Colonic mucosa (tissue), 4 donors: Measurements from ENCODE around the gene PPP2R3B. TPM values are rescaled to one million over a fixed set of nuclear protein-coding genes. Genes with fewer than 3 reads are reported as not detected.

Experiments used
- DNase-seq: peaks from one replicate; pipeline ENCODE4 v3.0.0-alpha.2; 2020
- H3K27ac ChIP-seq: fragments of 200-600 bp; one replicate; pipeline ENCODE4 v1.8.0; 2021
- H3K27me3 ChIP-seq: fragments of 200-600 bp; one replicate; pipeline ENCODE4 v1.8.0; 2021
- H3K36me3 ChIP-seq: fragments of 200-600 bp; one replicate; pipeline ENCODE4 v1.8.0; 2021
- H3K4me1 ChIP-seq: fragments of 200-600 bp; one replicate; pipeline ENCODE4 v1.8.0; 2021; ENCODE audit warnings: mild to moderate bottlenecking
- H3K4me3 ChIP-seq: fragments of 200-600 bp; one replicate; pipeline ENCODE4 v1.8.0; 2021
- H3K9ac ChIP-seq, 2 donors: one replicate each; pipeline ENCODE4 v1.7.0; 2013; ENCODE audit warnings: control low read depth in 2 of 2, low read depth in 2 of 2, low read length in 2 of 2
- H3K9me3 ChIP-seq: fragments of 200-600 bp; one replicate; pipeline ENCODE4 v1.8.0; 2021
- CTCF ChIP-seq: fragments of 200-600 bp; IDR thresholded peaks from one replicate; pipeline ENCODE4 v1.8.0; 2022; ENCODE audit warnings: antibody characterized with exemption, mild to moderate bottlenecking
- intact Hi-C: fragments of 100-400 bp; cut with DNase I; formaldehyde crosslinking; loops from one replicate; pipeline ENCODE4 v1.14.1; 2022
- total RNA-seq, 2 donors: library from RNA; stranded (reverse); fragmentation: NEBNext Ultra II Directional in 1 of 2; extraction: Animal tissue kit (Norgen Biotek cat#: 25700) in 1 of 2; gene quantifications; one replicate each; pipeline ENCODE4 v1.2.1, GENCODE V29; 2021
- donor health status: healthy.
- donor health status: DM: no; HTN: no; CAD: no.
- donor health status: DM: no; HTN: no; CAD: no.

Gene PPP2R3B
- total RNA-seq, 2 donors from 2014 or later, result 8.7 to 22.9 TPM

GRCh38 chrX:318739-319578 is 67.7 kb downstream of the PPP2R3B start, which contains the start of gene GTPBP6:
Gene GTPBP6 (minus strand): TSS chrX:318796. CDS start chrX:318787, 9 bp downstream.
- DNase-seq, result peak; percentile 100
- Histone ChIP-seq H3K4me1 (peaks cover 8% of the 10 kb centered on the region), H3K9me3 (no peaks in the 10 kb centered on the region), H3K36me3 (peaks cover 5% of the 10 kb centered on the region), H3K4me3 (peak within 1 kb of the TSS; percentile 95), H3K27ac (peak within 1 kb of the TSS; percentile 88), H3K27me3 (no peaks in the 10 kb centered on the region), H3K9ac (peak within 1 kb of the TSS; percentile 87 to 99)
- intact Hi-C loops, result no loop called here
- no peak for TF ChIP-seq CTCF

GRCh38 chrX:318068-318738 is 68.5 kb downstream of the PPP2R3B start:
- peak overlapping the region; percentile 60 for H3K4me3 ChIP-seq
- peak overlapping the region in 1 of 2 donors; percentile 66 for H3K9ac ChIP-seq
- no peaks in the 10 kb centered on the region for H3K9me3 ChIP-seq
- no peak for TF ChIP-seq CTCF
- peaks cover 8% of the 10 kb centered on the region for H3K4me1 ChIP-seq
- peak; percentile 97 for DNase-seq
- no peaks in the 10 kb centered on the region for H3K27me3 ChIP-seq
- H3K36me3 ChIP-seq, result peaks cover 5% of the 10 kb centered on the region
- H3K27ac ChIP-seq, result peak overlapping the region; percentile 88
- intact Hi-C loops, result no loop called here

- peak overlapping the region; percentile 88 for H3K27ac ChIP-seq
Observed at GRCh38 chrX:317424-318067, 69.2 kb downstream of the PPP2R3B start.

DNA sequence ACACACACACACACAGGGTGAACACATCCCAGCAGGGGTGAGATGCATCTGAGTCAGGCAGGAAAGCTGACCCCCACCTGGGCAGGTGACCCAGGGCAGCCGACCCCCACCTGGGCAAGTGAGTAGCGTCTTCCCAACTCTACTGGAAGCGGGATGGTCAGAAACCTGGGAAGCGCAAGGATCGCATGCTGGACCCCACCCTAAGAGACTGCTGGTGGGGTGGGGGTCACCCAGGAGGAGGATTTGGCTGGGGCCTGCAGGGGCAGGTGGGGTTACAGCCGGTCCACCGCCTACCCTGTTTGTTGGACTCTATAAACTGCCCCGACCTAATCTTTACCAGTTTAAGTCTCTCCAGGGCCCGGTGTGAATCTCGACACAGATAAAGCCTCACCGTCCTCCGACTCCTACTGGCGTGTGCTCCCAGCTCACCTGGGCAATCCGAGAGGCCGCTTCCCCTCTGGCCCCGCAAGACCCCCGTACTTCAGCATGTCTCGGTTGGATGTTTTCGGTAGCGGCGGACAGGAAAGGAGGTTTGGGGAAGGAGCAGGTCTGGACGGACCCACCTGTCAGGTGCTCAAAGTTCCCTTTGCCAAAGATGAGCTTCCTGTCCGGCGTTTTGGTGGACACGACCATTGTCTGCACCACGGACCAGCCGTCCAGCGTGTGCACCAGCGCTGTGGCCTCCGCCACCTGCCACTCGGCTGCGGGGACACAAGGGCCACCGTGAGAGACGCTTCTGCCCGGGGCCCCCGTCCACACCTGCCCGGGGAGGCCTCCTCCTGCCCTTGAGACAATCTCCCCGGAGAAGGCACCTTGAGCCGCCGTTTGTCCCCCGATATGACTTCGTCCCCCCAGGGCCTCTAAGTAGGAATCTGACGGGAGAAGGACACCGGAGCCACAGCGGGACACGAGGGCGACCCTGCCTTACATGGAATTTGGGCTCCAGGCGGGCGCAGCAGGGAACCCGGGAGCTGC is 70.1 kb downstream of the PPP2R3B start:
- no peaks in the 10 kb centered on the region for H3K9me3 ChIP-seq
- no peak overlapping the region for H3K27ac ChIP-seq
- H3K9ac ChIP-seq, result no peak overlapping the region
- intact Hi-C loops, result no loop called here
- peaks cover 8% of the 10 kb centered on the region for H3K4me1 ChIP-seq
- no peak for DNase-seq
- no peak for TF ChIP-seq CTCF
- no peaks in the 10 kb centered on the region for H3K27me3 ChIP-seq
- no peak overlapping the region for H3K4me3 ChIP-seq
- H3K36me3 ChIP-seq, result peaks cover 5% of the 10 kb centered on the region

More at GRCh38 chrX:317424-318067, 69.2 kb downstream of the PPP2R3B start:
- no peak for TF ChIP-seq CTCF
- intact Hi-C loops, result no loop called here
- Histone ChIP-seq H3K36me3 (peaks cover 5% of the 10 kb centered on the region), H3K4me3 (peak overlapping the region; percentile 60), H3K4me1 (peaks cover 8% of the 10 kb centered on the region), H3K9ac (no peak overlapping the region), H3K27me3 (no peaks in the 10 kb centered on the region), H3K9me3 (no peaks in the 10 kb centered on the region)
- DNase-seq, result no peak
